GM18873 (cell line): ENCODE measurements around the gene SLC35F6.
"Not testable (repeated sequence)": the region's sequence is repeated elsewhere in the genome, so short reads cannot be mapped to it uniquely, and the experiment has no call there.

Experiments used
- ATAC-seq: cut with Tn5 transposase; IDR thresholded peaks from one replicate; pipeline ENCODE4 v1.9.1; 2021; ENCODE audit warnings: mild to moderate bottlenecking, moderate library complexity, moderate number of reproducible peaks; ENCODE audit not compliant: unreplicated experiment, low FRiP score

SLC35F6 gene

GRCh38 chr2:26814072-26814765 is 50.1 kb downstream of the SLC35F6 start:
- not testable (repeated sequence) for ATAC-seq

GRCh38 chr2:26816893-26817292 is 52.8 kb downstream of the SLC35F6 start:
- no peak for ATAC-seq

- no peak for ATAC-seq
These were observed 54.2 kb downstream of the SLC35F6 start for GRCh38 chr2:26818255-26818654.

- ATAC-seq: no peak
These were observed 54.9 kb downstream of the SLC35F6 start for GRCh38 chr2:26818972-26819371.

- ATAC-seq: no peak
These were observed 56.8 kb downstream of the SLC35F6 start for GRCh38 chr2:26820932-26821331.

GRCh38 chr2:26822877-26823276 is 58.8 kb downstream of the SLC35F6 start:
- no peak for ATAC-seq
